GM12864 (cell line): ENCODE measurements around the gene DBH.

ENCODE experiments used
- DNase-seq: peaks from one replicate; pipeline ENCODE4 v3.0.0-alpha.2; 2011; ENCODE audit warnings: low read depth
- H3K4me3 ChIP-seq: 2 replicates; pipeline ENCODE4 v1.5.1; 2011; ENCODE audit warnings: mild to moderate bottlenecking, low read depth, low read length, control low read depth
- CTCF ChIP-seq: IDR thresholded peaks from 2 replicates; pipeline ENCODE4 v1.5.1; 2011; ENCODE audit warnings: low read depth, mild to moderate bottlenecking, moderate library complexity, low read length, control low read depth, inconsistent platforms; ENCODE audit errors: missing control alignments

Gene DBH

GRCh38 chr9:133643362-133643755 lies 7.2 kb downstream of the DBH start:
- H3K4me3 ChIP-seq = no peak overlapping the region
- TF ChIP-seq CTCF = no peak
- no peak for DNase-seq

DNA sequence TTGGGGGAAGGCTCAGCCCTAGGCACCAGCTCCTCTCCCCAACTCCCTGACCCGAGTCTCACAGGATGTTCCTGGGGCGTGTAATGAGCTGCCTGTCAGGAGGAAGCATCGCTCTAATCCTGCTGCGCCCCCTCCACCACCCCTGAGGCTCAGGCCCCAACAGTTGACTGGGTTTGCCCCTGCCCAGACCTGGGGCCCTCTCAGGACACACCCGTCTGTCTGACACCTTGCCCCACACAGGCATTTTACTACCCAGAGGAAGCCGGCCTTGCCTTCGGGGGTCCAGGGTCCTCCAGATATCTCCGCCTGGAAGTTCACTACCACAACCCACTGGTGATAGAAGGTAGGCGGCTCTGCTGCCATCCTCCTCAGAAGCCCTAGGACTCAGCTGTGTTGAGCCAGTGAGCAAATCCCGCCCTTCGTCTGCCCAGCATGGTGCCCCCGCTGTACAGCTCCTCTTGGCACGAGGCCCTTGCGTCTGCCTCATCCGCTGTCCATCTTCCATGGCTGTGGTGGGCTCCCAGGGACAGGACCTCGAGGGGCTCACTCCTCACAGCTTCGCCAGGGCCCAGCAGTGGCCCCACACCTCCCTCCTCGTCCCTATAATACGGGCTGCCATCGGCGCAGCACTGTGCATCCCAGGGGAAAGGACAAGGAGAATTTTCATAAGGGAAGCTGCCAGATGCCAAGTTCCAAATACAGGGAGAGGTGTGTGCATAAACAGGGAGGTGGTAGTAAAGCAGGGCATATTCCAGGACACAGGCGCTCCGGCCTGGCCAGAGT lies 8.0 kb downstream of the DBH start:
- no peak for DNase-seq
- no peak overlapping the region for H3K4me3 ChIP-seq
- TF ChIP-seq CTCF = no peak

DNA sequence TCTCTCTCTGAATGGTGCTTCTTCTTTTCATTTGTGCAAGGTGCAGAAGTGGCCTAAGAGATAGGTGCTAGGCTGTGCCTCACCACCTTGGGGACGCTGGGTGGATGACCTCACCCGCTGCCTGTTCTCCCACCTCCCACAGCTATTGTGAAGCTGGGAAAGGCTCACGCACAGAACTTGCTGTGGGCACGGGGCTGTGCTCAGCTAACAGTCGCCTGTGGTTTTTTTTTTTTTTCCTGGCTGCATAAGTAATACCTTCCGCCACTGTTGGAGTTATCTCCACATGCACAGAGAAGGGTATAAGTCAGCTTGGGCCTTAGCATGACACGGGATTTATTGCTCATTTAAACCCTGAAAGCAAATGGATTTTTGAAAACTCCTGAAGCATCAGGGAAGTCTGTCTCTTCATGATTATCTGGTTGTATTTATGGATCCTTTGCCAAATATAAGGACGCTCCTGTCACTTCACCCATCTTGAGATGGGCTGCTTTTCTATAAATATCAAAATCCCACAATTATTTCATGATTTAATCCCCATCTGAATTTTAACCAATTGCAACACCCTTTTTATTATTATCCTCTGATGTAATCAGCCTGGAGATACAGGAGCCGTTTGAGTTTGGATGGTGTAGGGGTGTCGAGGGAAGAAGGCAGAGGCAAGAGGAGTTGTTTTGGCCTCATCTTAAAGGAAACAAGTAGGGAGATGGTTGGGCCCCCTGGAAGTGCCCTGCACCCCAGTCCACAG lies 9.0 kb downstream of the DBH start:
- DNase-seq = no peak
- no peak for TF ChIP-seq CTCF
- no peak overlapping the region for H3K4me3 ChIP-seq

DNA sequence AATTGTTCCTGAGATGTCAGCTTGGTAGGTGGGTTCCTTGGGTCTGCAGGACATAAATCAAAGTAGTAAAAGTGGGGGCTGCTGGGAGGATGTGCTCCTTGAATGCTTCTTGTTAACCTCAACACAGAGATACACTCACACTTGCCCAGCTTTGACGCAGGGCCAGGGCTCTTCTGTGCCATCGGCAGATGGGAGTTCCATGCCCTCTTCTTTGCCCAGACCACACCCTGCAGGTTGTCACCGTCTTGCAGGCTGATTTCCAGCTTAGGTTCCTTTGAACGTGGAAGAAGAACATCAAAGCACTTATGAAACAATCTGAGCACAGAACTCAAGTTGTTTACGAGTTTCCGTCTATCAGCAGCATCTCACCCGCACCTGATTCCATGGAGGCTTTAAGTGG lies 11.0 kb downstream of the DBH start:
- DNase-seq = no peak
- no peak overlapping the region for H3K4me3 ChIP-seq
- no peak for TF ChIP-seq CTCF

- DNase-seq = no peak
- TF ChIP-seq CTCF = no peak
- no peak overlapping the region for H3K4me3 ChIP-seq
These were observed 11.8 kb downstream of the DBH start for GRCh38 chr9:133647765-133648469.

- TF ChIP-seq CTCF = no peak
- no peak for DNase-seq
These were observed 13.0 kb downstream of the DBH start for GRCh38 chr9:133649194-133649593.

More at GRCh38 chr9:133649194-133649593, 13.0 kb downstream of the DBH start:
- H3K4me3 ChIP-seq = no peak overlapping the region
